Measurements from ENCODE around the gene MYOT. TPM values are rescaled to one million over a fixed set of nuclear protein-coding genes. Genes with fewer than 3 reads are reported as not detected.

Gene MYOT
- total and polyA plus RNA-seq, 2 of the 4 experiments (the other 2 are of a cell fraction): not detected

GRCh38 chr5:137842296-137842695 lies 25.4 kb upstream of the MYOT start:
- H4K91ac ChIP-seq (ENCODE audit: insufficient read depth, low read depth, low read length): no peak overlapping the region
- no peak for ATAC-seq (ENCODE audit: low read depth)
- no peak overlapping the region for H2BK120ac ChIP-seq (ENCODE audit: low read depth, low read length)
- TF ChIP-seq NFE2L2 (IDR thresholded peaks at IDR 0.05; ENCODE audit: low read depth, low read length): no peak
- TF ChIP-seq BHLHE40 (IDR thresholded peaks at IDR 0.05; ENCODE audit: low read depth, low read length): no peak
- TF ChIP-seq RFX5 (IDR thresholded peaks at IDR 0.05; ENCODE audit: low read depth, low read length): no peak
- TF ChIP-seq USF2 (IDR thresholded peaks at IDR 0.05; ENCODE audit: low read depth, low read length): no peak
- H3K18ac ChIP-seq (ENCODE audit: low read depth, low read length): no peak overlapping the region
- no peaks in the 10 kb centered on the region for H3K36me3 ChIP-seq (ENCODE audit: control insufficient read depth, insufficient read depth, low read length)
- H3K79me1 ChIP-seq (ENCODE audit: low read depth in 1 of 2, low read length in 2 of 2): no peaks in the 10 kb centered on the region
- dilution Hi-C loops (cut with HindIII; ENCODE audit: low sequenced_read_pairs, unreplicated experiment) (no loop called here), in situ Hi-C loops (cut with MboI; ENCODE audit: low sequenced_read_pairs) (no loop called here), intact Hi-C loops (cut with micrococcal nuclease) (no loop called here)
- no CpG with 5 or more reads among the region's 5 CpGs for WGBS, 2 experiments (ENCODE audit: extremely low coverage in 2 of 2, insufficient read length in 1 of 2)
- no TSS peak for BruUV-seq (replicated peaks)
- H3K4me2 ChIP-seq (ENCODE audit: low read depth, low read length): no peak overlapping the region
- H3K9ac ChIP-seq (ENCODE audit: low read depth, low read length): no peak overlapping the region
- no peak overlapping the region for H2AFZ ChIP-seq (replicated peaks; ENCODE audit: low read length, poor library complexity)
- H3K4me3 ChIP-seq (ENCODE audit: insufficient read depth, low read depth, low read length): no peak overlapping the region
- H3K14ac ChIP-seq (replicated peaks; ENCODE audit: low read depth, low read length): no peak overlapping the region
- ChIA-PET POLR2A (ENCODE audit: unreplicated experiment) (no interaction called here), CTCF (interaction anchor here (0.6 kb wide), 1 partner anchor 67 kb away, joined by 3 read pairs; no protein-coding TSS in a partner anchor)
- H2BK20ac ChIP-seq (ENCODE audit: low read depth, low read length): no peak overlapping the region
- no peak overlapping the region for H4K5ac ChIP-seq (ENCODE audit: low read depth, low read length)
- H3K56ac ChIP-seq (ENCODE audit: extremely low read depth, insufficient read depth, low read length): no peak overlapping the region
- H3K9me1 ChIP-seq (ENCODE audit: insufficient read depth, low read length): no peaks in the 10 kb centered on the region
- DNase-seq: no peak
- no peak overlapping the region for H4K8ac ChIP-seq (ENCODE audit: low read depth in 2 of 2, low read length in 2 of 2)
- no peak overlapping the region for H2AK5ac ChIP-seq (ENCODE audit: low read depth, low read length)
- H2BK5ac ChIP-seq (ENCODE audit: low read depth, low read length, poor library complexity, severe bottlenecking): no peak overlapping the region
- no peaks in the 10 kb centered on the region; the same call in 1 of the 2 replicates for H3K27me3 ChIP-seq (ENCODE audit: control insufficient read depth, insufficient read depth, low read length)
- no peaks in the 10 kb centered on the region for H4K20me1 ChIP-seq (ENCODE audit: insufficient read depth, low read length)
- H3K23ac ChIP-seq (ENCODE audit: low read depth, low read length): no peak overlapping the region
- H3K4me1 ChIP-seq (ENCODE audit: control insufficient read depth, insufficient read depth, low read length): no peaks in the 10 kb centered on the region
- H3K4ac ChIP-seq (ENCODE audit: low read depth, low read length): no peak overlapping the region
- no peak overlapping the region for H3K27ac ChIP-seq (ENCODE audit: insufficient read depth, low read length)
- no peak overlapping the region for H2BK15ac ChIP-seq (ENCODE audit: low read depth, low read length)
- no peaks in the 10 kb centered on the region for H3K9me3 ChIP-seq (ENCODE audit: control insufficient read depth, insufficient read depth, low read length)
- no peak overlapping the region for H2AK9ac ChIP-seq (replicated peaks; ENCODE audit: low read depth, low read length, poor library complexity)
